Loucy (cell line): ENCODE measurements around the gene MCF2L2.

Experiments used
- H2AFZ ChIP-seq: fragments of 200-600 bp; sonication (generic); 2 replicates; pipeline ENCODE4 v1.6.0; 2016; ENCODE audit warnings: antibody characterized with exemption, mild to moderate bottlenecking, low read length, moderate library complexity
- H3F3A ChIP-seq: fragments of 200-600 bp; 2 replicates; pipeline ENCODE4 v1.6.0; 2016; ENCODE audit warnings: antibody characterized with exemption, low read depth, mild to moderate bottlenecking
- H3K27me3 ChIP-seq: fragments of 200-600 bp; sonication (generic); 2 replicates; pipeline ENCODE4 v1.6.1; 2014; ENCODE audit warnings: low read length, mild to moderate bottlenecking; ENCODE audit not compliant: insufficient read depth, poor library complexity, severe bottlenecking
- H3K36me3 ChIP-seq: fragments of 200-600 bp; sonication (generic); 2 replicates; pipeline ENCODE4 v1.6.1; 2016; ENCODE audit warnings: low read length; ENCODE audit not compliant: insufficient read depth
- H3K4me1 ChIP-seq: fragments of 200-600 bp; sonication (generic); 2 replicates; pipeline ENCODE4 v1.5.1; 2014; ENCODE audit warnings: low read length, mild to moderate bottlenecking; ENCODE audit not compliant: insufficient read depth, poor library complexity, severe bottlenecking
- H3K4me2 ChIP-seq: fragments of 200-600 bp; sonication (generic); 2 replicates; pipeline ENCODE4 v1.6.0; 2014; ENCODE audit warnings: antibody characterized with exemption, low read length, low read depth, mild to moderate bottlenecking; ENCODE audit not compliant: poor library complexity, severe bottlenecking
- H3K4me3 ChIP-seq: fragments of 200-600 bp; sonication (generic); 2 replicates; pipeline ENCODE4 v1.5.1; 2014; ENCODE audit warnings: low read length, mild to moderate bottlenecking, mixed read lengths; ENCODE audit not compliant: poor library complexity, severe bottlenecking
- H3K79me2 ChIP-seq: fragments of 200-600 bp; sonication (generic); 2 replicates; pipeline ENCODE4 v1.6.1; 2014; ENCODE audit warnings: low read length; ENCODE audit not compliant: insufficient read depth
- H3K9ac ChIP-seq: fragments of 200-600 bp; sonication (generic); 2 replicates; pipeline ENCODE4 v1.6.0; 2014; ENCODE audit warnings: mild to moderate bottlenecking, low read depth, low read length, moderate library complexity; ENCODE audit not compliant: poor library complexity, severe bottlenecking
- H3K9me2 ChIP-seq: fragments of 200-600 bp; sonication (generic); replicated peaks from 2 replicates; pipeline ENCODE4 v1.6.1; 2016; ENCODE audit warnings: low read depth, low read length, mixed read lengths
- H3K9me3 ChIP-seq: fragments of 200-600 bp; sonication (generic); 2 replicates; pipeline ENCODE4 v1.6.1; 2014; ENCODE audit warnings: mild to moderate bottlenecking, antibody characterized with exemption, low read length, low read depth; ENCODE audit not compliant: insufficient read depth
- H4K20me1 ChIP-seq: fragments of 200-600 bp; sonication (generic); 2 replicates; pipeline ENCODE4 v1.6.0; 2014; ENCODE audit warnings: antibody characterized with exemption, low read length, mild to moderate bottlenecking; ENCODE audit not compliant: insufficient read depth, poor library complexity, severe bottlenecking
- CTCF ChIP-seq: fragments of 200-600 bp; sonication (generic); conservative IDR thresholded peaks from 2 replicates; pipeline ENCODE4 v1.5.1; 2014; ENCODE audit warnings: mild to moderate bottlenecking, antibody characterized with exemption, low read length
- EZH2phosphoT487 ChIP-seq: fragments of 200-600 bp; IDR thresholded peaks from 2 replicates; pipeline ENCODE4 v1.6.1; 2018; ENCODE audit warnings: antibody characterized with exemption, mild to moderate bottlenecking, moderate library complexity, borderline replicate concordance

Gene MCF2L2

GRCh38 chr3:183155499-183155898, 272.9 kb downstream of the MCF2L2 start:
- H3K36me3 ChIP-seq: no peaks in the 10 kb centered on the region
- H3K4me2 ChIP-seq: no peak overlapping the region
- no peaks in the 10 kb centered on the region for H3K9me2 ChIP-seq
- TF ChIP-seq CTCF: no peak
- TF ChIP-seq EZH2phosphoT487: no peak
- H3K27me3 ChIP-seq: no peaks in the 10 kb centered on the region
- H3K9ac ChIP-seq: no peak overlapping the region
- H3K9me3 ChIP-seq: no peaks in the 10 kb centered on the region
- no peaks in the 10 kb centered on the region for H4K20me1 ChIP-seq
- no peaks in the 10 kb centered on the region for H3K4me1 ChIP-seq
- H3K4me3 ChIP-seq: no peak overlapping the region
- no peaks in the 10 kb centered on the region for H3K79me2 ChIP-seq
- no peak overlapping the region for H2AFZ ChIP-seq
- H3F3A ChIP-seq: no peaks in the 10 kb centered on the region

- H2AFZ ChIP-seq: no peak overlapping the region
- no peaks in the 10 kb centered on the region for H3K4me1 ChIP-seq
- no peak overlapping the region for H3K9ac ChIP-seq
Measured at GRCh38 chr3:183153210-183153950, 275.0 kb downstream of the MCF2L2 start.

GRCh38 chr3:183151821-183152351, 276.5 kb downstream of the MCF2L2 start:
- Histone ChIP-seq H3K4me2 (no peak overlapping the region), H3K79me2 (no peaks in the 10 kb centered on the region), H3K4me1 (no peaks in the 10 kb centered on the region), H3F3A (no peaks in the 10 kb centered on the region), H4K20me1 (no peaks in the 10 kb centered on the region), H3K9me2 (no peaks in the 10 kb centered on the region), H3K9ac (no peak overlapping the region), H3K9me3 (no peaks in the 10 kb centered on the region), H3K4me3 (no peak overlapping the region), H3K27me3 (no peaks in the 10 kb centered on the region), H3K36me3 (no peaks in the 10 kb centered on the region), H2AFZ (no peak overlapping the region)
- TF ChIP-seq CTCF (no peak), EZH2phosphoT487 (no peak)

More at GRCh38 chr3:183153210-183153950, 275.0 kb downstream of the MCF2L2 start:
- Histone ChIP-seq H3K36me3 (no peaks in the 10 kb centered on the region), H3K9me3 (no peaks in the 10 kb centered on the region), H3K79me2 (no peaks in the 10 kb centered on the region), H3F3A (no peaks in the 10 kb centered on the region), H4K20me1 (no peaks in the 10 kb centered on the region), H3K9me2 (no peaks in the 10 kb centered on the region), H3K27me3 (no peaks in the 10 kb centered on the region), H3K4me2 (no peak overlapping the region), H3K4me3 (no peak overlapping the region)
- no peak for TF ChIP-seq EZH2phosphoT487
- TF ChIP-seq CTCF: no peak
